ENCODE results near the gene SLF2. TPM values are rescaled to one million over a fixed set of nuclear protein-coding genes. Genes with fewer than 3 reads are reported as not detected.

The SLF2 gene
- total RNA-seq, 2 donors from 2014 or later = 31.5 to 38.9 TPM

DNA sequence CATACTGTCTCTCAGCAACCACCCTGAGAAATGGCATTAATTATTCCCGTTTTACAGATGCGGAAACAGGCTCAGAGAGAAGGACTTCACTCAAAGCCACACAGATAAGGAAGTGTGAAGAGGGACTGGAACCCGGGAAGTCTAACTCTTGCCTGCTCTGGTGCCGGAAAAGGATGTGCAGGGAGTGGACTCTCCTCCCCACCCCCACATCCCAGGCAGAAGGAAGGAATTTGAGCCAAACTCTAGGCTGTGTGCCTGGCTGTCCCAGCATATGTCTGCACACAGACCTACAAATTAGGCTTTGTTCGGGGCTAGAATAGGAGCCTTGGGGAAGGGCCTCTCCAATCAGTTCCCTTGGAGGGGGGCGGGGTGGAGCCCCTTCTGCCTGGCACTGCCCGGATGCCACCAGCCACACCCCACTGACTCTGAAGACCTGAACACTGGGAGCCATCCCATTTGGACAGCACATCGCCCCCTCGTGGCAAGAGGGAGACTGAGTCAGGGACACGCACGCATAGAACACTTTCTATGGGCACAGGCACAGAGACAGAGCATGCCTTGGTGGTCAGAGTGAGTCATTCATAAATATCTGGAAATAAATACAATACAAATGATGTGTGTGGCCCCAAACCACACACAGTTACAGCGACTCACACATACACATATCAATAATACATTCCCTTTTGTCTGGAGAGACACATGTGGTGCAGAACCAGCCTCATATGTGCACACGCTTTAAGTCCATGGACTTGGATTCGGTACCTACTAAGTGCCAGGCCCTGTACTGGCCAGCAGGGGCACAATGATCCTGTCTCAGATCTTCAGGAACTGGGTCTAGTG, 100.0 kb downstream of the SLF2 start:
- no peaks in the 10 kb centered on the region for H3K9me3 Mint-ChIP-seq
- no peaks in the 10 kb centered on the region for H3K4me1 ChIP-seq (ENCODE audit: control insufficient read depth, insufficient read depth, low read length)

DNA sequence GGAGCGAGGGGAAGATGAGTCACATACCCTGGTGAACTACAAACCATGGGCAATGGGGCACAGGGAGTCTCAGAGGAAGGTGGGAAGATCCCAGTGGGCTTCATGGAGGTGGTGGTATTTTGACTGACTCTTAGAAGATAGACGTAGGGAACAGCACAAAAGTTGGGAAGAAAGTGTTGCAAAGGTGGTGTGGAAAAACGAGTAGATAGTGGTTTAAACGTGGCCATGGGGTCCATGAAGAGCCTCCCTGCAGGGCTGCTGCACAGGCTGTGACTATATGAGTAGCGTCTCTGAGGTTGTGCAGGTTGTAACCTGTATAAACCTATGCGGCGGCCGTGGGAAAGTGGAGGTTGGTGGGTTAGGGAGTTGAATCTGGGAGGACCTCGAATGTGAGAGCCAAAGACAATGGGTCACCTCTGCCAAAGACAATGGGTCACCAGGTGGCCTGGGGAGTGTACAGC, 100.6 kb downstream of the SLF2 start:
- 51 to 74% methylated on average over 5 to 9 of the region's 9 CpGs for WGBS, 2 experiments (ENCODE audit: insufficient coverage in 1 of 2, insufficient read length in 1 of 2)
- no peak overlapping the region for H3K4me3 Mint-ChIP-seq
- H3K9me3 Mint-ChIP-seq = no peaks in the 10 kb centered on the region
- no peak for DNase-seq
- Histone ChIP-seq H3K9ac (ENCODE audit: extremely low read depth, low read length, poor library complexity, severe bottlenecking) (no peak overlapping the region), H3K27me3 (ENCODE audit: control insufficient read depth, insufficient read depth, low read length, poor library complexity, severe bottlenecking) (peaks cover 34% of the 10 kb centered on the region), H3K27ac (ENCODE audit: low read depth, low read length) (no peak overlapping the region), H3K4me3 (ENCODE audit: low read length) (no peak overlapping the region), H3K36me3 (ENCODE audit: control insufficient read depth, insufficient read depth, low read length) (no peaks in the 10 kb centered on the region), H3K4me1 (ENCODE audit: control insufficient read depth, insufficient read depth, low read length) (no peaks in the 10 kb centered on the region), H3K9me3 (ENCODE audit: control insufficient read depth, low read length) (no peaks in the 10 kb centered on the region)
- no peak overlapping the region for H3K27ac Mint-ChIP-seq
- H3K36me3 Mint-ChIP-seq (ENCODE audit: low read depth) = no peaks in the 10 kb centered on the region
- H3K27me3 Mint-ChIP-seq (ENCODE audit: insufficient read depth) = peaks cover 42% of the 10 kb centered on the region
- peaks cover 13% of the 10 kb centered on the region for H3K4me1 Mint-ChIP-seq
- TF ChIP-seq, protein P1, sequence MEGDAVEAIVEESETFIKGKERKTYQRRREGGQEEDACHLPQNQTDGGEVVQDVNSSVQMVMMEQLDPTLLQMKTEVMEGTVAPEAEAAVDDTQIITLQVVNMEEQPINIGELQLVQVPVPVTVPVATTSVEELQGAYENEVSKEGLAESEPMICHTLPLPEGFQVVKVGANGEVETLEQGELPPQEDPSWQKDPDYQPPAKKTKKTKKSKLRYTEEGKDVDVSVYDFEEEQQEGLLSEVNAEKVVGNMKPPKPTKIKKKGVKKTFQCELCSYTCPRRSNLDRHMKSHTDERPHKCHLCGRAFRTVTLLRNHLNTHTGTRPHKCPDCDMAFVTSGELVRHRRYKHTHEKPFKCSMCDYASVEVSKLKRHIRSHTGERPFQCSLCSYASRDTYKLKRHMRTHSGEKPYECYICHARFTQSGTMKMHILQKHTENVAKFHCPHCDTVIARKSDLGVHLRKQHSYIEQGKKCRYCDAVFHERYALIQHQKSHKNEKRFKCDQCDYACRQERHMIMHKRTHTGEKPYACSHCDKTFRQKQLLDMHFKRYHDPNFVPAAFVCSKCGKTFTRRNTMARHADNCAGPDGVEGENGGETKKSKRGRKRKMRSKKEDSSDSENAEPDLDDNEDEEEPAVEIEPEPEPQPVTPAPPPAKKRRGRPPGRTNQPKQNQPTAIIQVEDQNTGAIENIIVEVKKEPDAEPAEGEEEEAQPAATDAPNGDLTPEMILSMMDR (conservative IDR thresholded peaks at IDR 0.05) = peak; percentile 15

More for the DNA sequence above, 100.0 kb downstream of the SLF2 start:
- Histone ChIP-seq H3K27me3 (ENCODE audit: control insufficient read depth, insufficient read depth, low read length, poor library complexity, severe bottlenecking) (peaks cover 27% of the 10 kb centered on the region), H3K36me3 (ENCODE audit: control insufficient read depth, insufficient read depth, low read length) (no peaks in the 10 kb centered on the region), H3K9ac (ENCODE audit: extremely low read depth, low read length, poor library complexity, severe bottlenecking) (no peak overlapping the region), H3K27ac (ENCODE audit: low read depth, low read length) (no peak overlapping the region), H3K4me3 (ENCODE audit: low read length) (no peak overlapping the region), H3K9me3 (ENCODE audit: control insufficient read depth, low read length) (no peaks in the 10 kb centered on the region)
- DNase-seq = peak; percentile 94
- Mint-ChIP-seq H3K36me3 (ENCODE audit: low read depth) (no peaks in the 10 kb centered on the region), H3K27me3 (ENCODE audit: insufficient read depth) (peaks cover 35% of the 10 kb centered on the region), H3K4me1 (peaks cover 15% of the 10 kb centered on the region), H3K27ac (no peak overlapping the region), H3K4me3 (no peak overlapping the region)
- WGBS, 2 experiments (ENCODE audit: insufficient coverage in 1 of 2, insufficient read length in 1 of 2) = 53 to 62% methylated on average over 6 to 14 of the region's 14 CpGs
- TF ChIP-seq, protein P1 (conservative IDR thresholded peaks at IDR 0.05) = peak; percentile 99

DNA sequence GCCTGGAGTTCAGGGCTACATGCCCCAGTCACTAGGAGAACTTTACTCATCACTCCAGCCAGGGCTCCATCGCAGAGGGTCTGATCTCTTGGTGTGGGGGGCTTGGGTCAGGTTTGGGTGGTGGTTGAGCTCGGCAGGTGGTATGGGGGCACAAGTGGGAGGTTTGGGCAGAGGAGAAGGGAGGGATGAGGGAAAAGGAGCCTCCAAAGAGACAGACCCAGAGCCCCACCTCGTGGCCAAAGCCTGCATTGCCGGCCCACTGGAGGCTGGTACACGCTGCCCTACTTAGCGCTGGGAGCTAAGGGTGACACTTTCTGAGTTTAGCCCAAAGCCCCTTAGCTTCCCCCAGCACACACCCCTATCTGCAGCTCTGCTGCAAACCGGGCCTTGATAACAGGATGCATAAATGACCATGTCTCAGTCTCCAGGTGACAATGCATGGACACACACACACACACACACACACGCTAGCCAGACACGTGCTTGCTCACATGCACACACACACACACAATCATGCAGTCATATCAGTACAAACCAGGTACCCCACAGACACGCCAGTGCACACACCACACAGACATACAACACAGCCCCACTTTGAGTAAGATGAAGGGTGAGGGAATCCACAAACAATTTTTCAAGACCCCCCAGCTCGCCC, 101.6 kb downstream of the SLF2 start:
- peak; percentile 95 for DNase-seq
- Histone ChIP-seq H3K27ac (ENCODE audit: low read depth, low read length) (no peak overlapping the region), H3K36me3 (ENCODE audit: control insufficient read depth, insufficient read depth, low read length) (no peaks in the 10 kb centered on the region), H3K4me1 (ENCODE audit: control insufficient read depth, insufficient read depth, low read length) (no peaks in the 10 kb centered on the region), H3K9ac (ENCODE audit: extremely low read depth, low read length, poor library complexity, severe bottlenecking) (no peak overlapping the region), H3K27me3 (ENCODE audit: control insufficient read depth, insufficient read depth, low read length, poor library complexity, severe bottlenecking) (peaks cover 42% of the 10 kb centered on the region), H3K9me3 (ENCODE audit: control insufficient read depth, low read length) (no peaks in the 10 kb centered on the region), H3K4me3 (ENCODE audit: low read length) (no peak overlapping the region)
- WGBS, 2 experiments (ENCODE audit: insufficient coverage in 1 of 2, insufficient read length in 1 of 2) = 8 to 23% methylated on average over 4 to 11 of the region's 11 CpGs
- Mint-ChIP-seq H3K4me3 (no peak overlapping the region), H3K27me3 (ENCODE audit: insufficient read depth) (peaks cover 50% of the 10 kb centered on the region), H3K27ac (peak overlapping the region; percentile 63), H3K36me3 (ENCODE audit: low read depth) (no peaks in the 10 kb centered on the region), H3K4me1 (peaks cover 16% of the 10 kb centered on the region), H3K9me3 (no peaks in the 10 kb centered on the region)
- TF ChIP-seq, protein P1 (conservative IDR thresholded peaks at IDR 0.05) = peak; percentile 92

Small RNA genes within 50 kb of the gene (microRNA-seq; reads per million reads assigned to microRNA genes)
- not detected for gene MIR608 (ENCODE audit: borderline microRNAs expressed)

Other genes with a start within 250 kb of the SLF2 start
- under 1 TPM; 0.93 to 0.99 TPM for gene PAX2, start 167.4 kb upstream of the SLF2 start, total RNA-seq
- 10 to 100 TPM; 20.1 to 36.6 TPM for gene SEMA4G, start 56.5 kb downstream of the SLF2 start, total RNA-seq
- gene MRPL43, start 74.5 kb downstream of the SLF2 start, total RNA-seq = 10 to 100 TPM; 68.9 to 72.8 TPM
- gene TWNK, start 74.6 kb downstream of the SLF2 start, total RNA-seq = 10 to 100 TPM; 11.2 to 15.1 TPM
- gene LZTS2, start 86.8 kb downstream of the SLF2 start, total RNA-seq = 10 to 100 TPM; 76.8 to 85.9 TPM
- 1 to 10 TPM in 1 of 2 donors, under 1 TPM in 1; 0.49 to 1.1 TPM for gene PDZD7, start 118.2 kb downstream of the SLF2 start, total RNA-seq
- gene SFXN3, start 118.3 kb downstream of the SLF2 start, total RNA-seq = 1 to 10 TPM; 1.8 to 2.1 TPM
- gene KAZALD1, start 149.0 kb downstream of the SLF2 start, total RNA-seq = 10 to 100 TPM in 1 of 2 donors, 1 to 10 TPM in 1; 5.2 to 10.0 TPM
- gene TLX1, start 218.3 kb downstream of the SLF2 start, total RNA-seq = not detected